ENCODE data around the gene MRPS21.

The MRPS21 gene

DNA sequence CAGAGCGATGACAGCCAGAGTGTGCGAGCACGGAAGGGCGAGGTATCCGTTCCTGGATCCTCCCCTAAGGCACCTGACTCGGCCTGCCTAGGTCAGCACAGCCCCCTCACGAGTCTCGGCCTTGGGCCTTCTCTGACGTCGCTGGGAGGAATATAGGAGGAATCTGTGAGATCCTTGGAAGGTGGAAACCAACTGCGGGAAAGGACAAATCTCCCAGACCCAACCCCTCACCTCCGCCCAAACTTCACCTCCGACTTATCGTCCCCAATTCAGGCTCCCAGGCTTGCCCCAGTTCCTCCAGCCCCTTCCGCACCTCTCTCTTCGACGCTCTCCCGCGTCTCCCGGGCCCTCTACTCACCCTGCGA lies 25.3 kb upstream of the MRPS21 start:
- TF ChIP-seq NFRKB (IDR thresholded peaks at IDR 0.05) (no peak), FOXM1 (IDR thresholded peaks at IDR 0.05; ENCODE audit: borderline replicate concordance) (no peak), FOXA1 (IDR thresholded peaks at IDR 0.05) (no peak), L3MBTL2 (conservative IDR thresholded peaks at IDR 0.05) (no peak), SP1 (IDR thresholded peaks at IDR 0.05) (no peak), ZNF384 (IDR thresholded peaks at IDR 0.05) (no peak), CTBP1 (IDR thresholded peaks at IDR 0.05; ENCODE audit: borderline replicate concordance) (no peak)
- CTCF ChIA-PET, result interaction anchor here (2.2 kb wide), 1 partner anchor 13 kb away, joined by 10 read pairs; no protein-coding TSS in a partner anchor
- peak; percentile 43 for DNase-seq (ENCODE audit: extremely low spot score)
- POLR2A ChIA-PET, result interaction anchor here (1.0 to 6.7 kb wide), 4 partner anchors 9 to 249 kb away, joined by 3 to 137 read pairs (median 12); partner anchors contain the start of gene CA14

- peak; percentile 99 for DNase-seq (ENCODE audit: extremely low spot score)
- CTCF ChIA-PET, result interaction anchor here (0.6 to 2.2 kb wide), 3 partner anchors 13 to 209 kb away, joined by 3 to 10 read pairs (median 3); no protein-coding TSS in a partner anchor
- TF ChIP-seq, protein P1, sequence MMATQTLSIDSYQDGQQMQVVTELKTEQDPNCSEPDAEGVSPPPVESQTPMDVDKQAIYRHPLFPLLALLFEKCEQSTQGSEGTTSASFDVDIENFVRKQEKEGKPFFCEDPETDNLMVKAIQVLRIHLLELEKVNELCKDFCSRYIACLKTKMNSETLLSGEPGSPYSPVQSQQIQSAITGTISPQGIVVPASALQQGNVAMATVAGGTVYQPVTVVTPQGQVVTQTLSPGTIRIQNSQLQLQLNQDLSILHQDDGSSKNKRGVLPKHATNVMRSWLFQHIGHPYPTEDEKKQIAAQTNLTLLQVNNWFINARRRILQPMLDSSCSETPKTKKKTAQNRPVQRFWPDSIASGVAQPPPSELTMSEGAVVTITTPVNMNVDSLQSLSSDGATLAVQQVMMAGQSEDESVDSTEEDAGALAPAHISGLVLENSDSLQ (IDR thresholded peaks at IDR 0.05), result no peak
- TF ChIP-seq ARNT (IDR thresholded peaks at IDR 0.05) (no peak), NFRKB (IDR thresholded peaks at IDR 0.05) (no peak), LEF1 (IDR thresholded peaks at IDR 0.05; ENCODE audit: borderline replicate concordance) (no peak), ELF4 (IDR thresholded peaks at IDR 0.05) (peak; percentile 55), BHLHE40 (IDR thresholded peaks at IDR 0.05; ENCODE audit: borderline replicate concordance) (no peak), HDGF (IDR thresholded peaks at IDR 0.05; ENCODE audit: borderline replicate concordance) (peak; percentile 69; the same call in 1 of the 2 replicates), FOXK2 (IDR thresholded peaks at IDR 0.05) (no peak), CTBP1 (IDR thresholded peaks at IDR 0.05; ENCODE audit: borderline replicate concordance) (no peak), FOXA1 (IDR thresholded peaks at IDR 0.05) (no peak), FOXM1 (IDR thresholded peaks at IDR 0.05; ENCODE audit: borderline replicate concordance) (0 out of 2 replicates have a peak, but pooled peaks have one; percentile 28), L3MBTL2 (conservative IDR thresholded peaks at IDR 0.05) (peak; percentile 93), TARDBP (IDR thresholded peaks at IDR 0.05) (no peak), SUZ12 (IDR thresholded peaks at IDR 0.05) (no peak), ZNF384 (IDR thresholded peaks at IDR 0.05) (no peak), SP1 (IDR thresholded peaks at IDR 0.05) (no peak)
- POLR2A ChIA-PET, result interaction anchor here (0.6 to 6.7 kb wide), 7 partner anchors 10 to 248 kb away, joined by 3 to 137 read pairs (median 3); partner anchors contain the start of gene CA14
These were observed 24.8 kb upstream of the MRPS21 start, which contains the start of gene APH1A for GRCh38 chr1:150268705-150269403. APH1A (minus strand) TSS chr1:150269016; CDS start chr1:150268810, 206 bp downstream.

GRCh38 chr1:150269451-150269850 lies 24.2 kb upstream of the MRPS21 start:
- POLR2A ChIA-PET, result interaction anchor here (0.6 to 6.7 kb wide), 7 partner anchors 10 to 248 kb away, joined by 3 to 137 read pairs (median 3); partner anchors contain the start of gene CA14
- TF ChIP-seq SP1 (IDR thresholded peaks at IDR 0.05) (no peak), FOXM1 (IDR thresholded peaks at IDR 0.05; ENCODE audit: borderline replicate concordance) (no peak), BHLHE40 (IDR thresholded peaks at IDR 0.05; ENCODE audit: borderline replicate concordance) (no peak), LEF1 (IDR thresholded peaks at IDR 0.05; ENCODE audit: borderline replicate concordance) (no peak), NFRKB (IDR thresholded peaks at IDR 0.05) (no peak), ARNT (IDR thresholded peaks at IDR 0.05) (no peak), SUZ12 (IDR thresholded peaks at IDR 0.05) (no peak), L3MBTL2 (conservative IDR thresholded peaks at IDR 0.05) (no peak), CTBP1 (IDR thresholded peaks at IDR 0.05; ENCODE audit: borderline replicate concordance) (no peak), ELF4 (IDR thresholded peaks at IDR 0.05) (no peak), ZNF384 (IDR thresholded peaks at IDR 0.05) (no peak), HDGF (IDR thresholded peaks at IDR 0.05; ENCODE audit: borderline replicate concordance) (no peak), FOXK2 (IDR thresholded peaks at IDR 0.05) (no peak), FOXA1 (IDR thresholded peaks at IDR 0.05) (no peak)
- TF ChIP-seq, protein P1 (IDR thresholded peaks at IDR 0.05), result no peak
- CTCF ChIA-PET, result interaction anchor here (0.6 to 2.2 kb wide), 3 partner anchors 12 to 210 kb away, joined by 3 to 10 read pairs (median 3); no protein-coding TSS in a partner anchor
- DNase-seq (ENCODE audit: extremely low spot score), result no peak

DNA sequence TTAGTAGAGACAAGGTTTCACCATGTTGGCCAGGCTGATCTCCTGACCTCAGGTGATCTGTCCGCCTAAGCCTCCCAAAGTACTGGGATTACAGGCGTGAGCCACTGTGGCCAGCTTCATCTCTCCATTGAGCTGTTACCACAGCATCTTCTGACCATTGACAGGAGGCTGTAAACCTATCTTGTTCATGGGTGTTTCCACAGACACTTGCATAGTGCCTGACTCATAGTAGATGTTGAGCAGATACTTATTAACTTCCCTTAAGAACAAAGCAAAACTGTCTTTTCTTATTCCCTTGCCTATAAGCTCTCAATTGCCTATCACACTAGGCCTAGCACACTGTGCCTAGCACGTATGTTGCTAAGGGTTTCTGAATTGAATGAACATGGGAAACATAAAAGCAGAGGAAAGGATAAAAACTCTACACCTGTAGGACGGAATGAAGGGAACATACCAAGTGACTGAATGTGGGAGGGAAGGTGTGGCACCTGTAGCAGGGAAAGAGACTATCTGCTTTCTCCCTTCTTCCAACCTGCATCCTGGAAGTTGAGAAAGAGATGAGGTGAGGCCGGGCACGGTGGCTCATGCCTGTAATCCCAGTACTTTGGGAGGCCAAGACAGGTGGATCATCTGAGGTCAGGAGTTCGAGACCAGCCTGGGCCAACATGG lies 22.2 kb upstream of the MRPS21 start:
- ChIA-PET POLR2A (interaction anchor here (1.0 to 6.7 kb wide), 4 partner anchors 10 to 35 kb away, joined by 4 to 137 read pairs (median 8); partner anchors contain the start of genes ANP32E and CA14), CTCF (interaction anchor here (2.1 to 3.6 kb wide), 3 partner anchors 10 to 15 kb away, joined by 9 to 20 read pairs (median 11); partner anchors contain the start of gene CA14)
- no peak for DNase-seq (ENCODE audit: extremely low spot score)
- TF ChIP-seq BHLHE40 (IDR thresholded peaks at IDR 0.05; ENCODE audit: borderline replicate concordance) (no peak), LEF1 (IDR thresholded peaks at IDR 0.05; ENCODE audit: borderline replicate concordance) (no peak), SP1 (IDR thresholded peaks at IDR 0.05) (no peak), HDGF (IDR thresholded peaks at IDR 0.05; ENCODE audit: borderline replicate concordance) (no peak), FOXA1 (IDR thresholded peaks at IDR 0.05) (no peak), ZNF384 (IDR thresholded peaks at IDR 0.05) (no peak), TARDBP (IDR thresholded peaks at IDR 0.05) (no peak), CTBP1 (IDR thresholded peaks at IDR 0.05; ENCODE audit: borderline replicate concordance) (no peak), ELF4 (IDR thresholded peaks at IDR 0.05) (no peak), SUZ12 (IDR thresholded peaks at IDR 0.05) (no peak), NFRKB (IDR thresholded peaks at IDR 0.05) (no peak), FOXM1 (IDR thresholded peaks at IDR 0.05; ENCODE audit: borderline replicate concordance) (no peak), ARNT (IDR thresholded peaks at IDR 0.05) (no peak), L3MBTL2 (conservative IDR thresholded peaks at IDR 0.05) (no peak), FOXK2 (IDR thresholded peaks at IDR 0.05) (no peak)
- TF ChIP-seq, protein P1 (IDR thresholded peaks at IDR 0.05), result no peak

All from HEK293T (cell line).